Small intestine (tissue), 7 donors: Measurements from ENCODE around the gene CACNA2D2. TPM values are rescaled to one million over a fixed set of nuclear protein-coding genes. Genes with fewer than 3 reads are reported as not detected.

Source experiments
- DNase-seq, 2 donors: peaks; one replicate each; pipeline versions ENCODE4 v3.0.0 to v3.0.0-alpha.2; 2013
- FAIRE-seq: peaks from 2 replicates; lab custom pipeline; 2012; peaks lifted over from hg19 to GRCh38; lab: Jason Lieb, UNC
- H3K27ac ChIP-seq, 3 donors: one replicate each; pipeline ENCODE4 v1.5.1; 2013; ENCODE audit warnings: low read length in 2 of 3, mild to moderate bottlenecking in 2 of 3, control low read depth in 1 of 3, inconsistent platforms in 1 of 3, low read depth in 1 of 3, moderate library complexity in 1 of 3
- H3K27me3 ChIP-seq, 3 donors: one replicate each; pipeline ENCODE4 v1.6.1; 2013; ENCODE audit warnings: low read length in 3 of 3, inconsistent platforms in 1 of 3; ENCODE audit not compliant: control insufficient read depth in 3 of 3, insufficient read depth in 3 of 3
- H3K36me3 ChIP-seq, 3 donors: one replicate each; pipeline ENCODE4 v1.6.1; 2013; ENCODE audit warnings: low read length in 3 of 3, inconsistent platforms in 1 of 3, low read depth in 1 of 3, mild to moderate bottlenecking in 1 of 3, moderate library complexity in 1 of 3; ENCODE audit not compliant: control insufficient read depth in 3 of 3, insufficient read depth in 2 of 3
- H3K4me1 ChIP-seq, 3 donors: one replicate each; pipeline ENCODE4 v1.6.1; 2013; ENCODE audit warnings: low read length in 2 of 3, inconsistent platforms in 1 of 3, low read depth in 1 of 3, mild to moderate bottlenecking in 1 of 3, moderate library complexity in 1 of 3; ENCODE audit not compliant: control insufficient read depth in 3 of 3, insufficient read depth in 2 of 3
- H3K4me3 ChIP-seq, 3 donors: one replicate each; pipeline ENCODE4 v1.5.1; 2013; ENCODE audit warnings: low read length in 3 of 3, control low read depth in 1 of 3, inconsistent platforms in 1 of 3, low read depth in 1 of 3, mild to moderate bottlenecking in 1 of 3, moderate library complexity in 1 of 3
- H3K9me3 ChIP-seq, 2 donors: one replicate each; pipeline ENCODE4 v1.6.1; 2013; ENCODE audit warnings: low read depth in 1 of 2, low read length in 1 of 2; ENCODE audit not compliant: control insufficient read depth in 2 of 2, insufficient read depth in 1 of 2
- WGBS, 3 donors: extraction: QIAGEN DNeasy Blood & Tissue Kit; methylation state at CpG; one replicate each; pipeline ENCODE4 v1.1.7; 2013; 5-methylcytosine and 5-hydroxymethylcytosine counted together
- polyA plus RNA-seq, 4 donors: library from polyadenylated mRNA; stranded (reverse) in 3 of 4; unstranded in 1 of 4; fragments of 200-250 nt in 3 of 4; fragments of 120-200 nt in 1 of 4; gene quantifications; one replicate each; pipeline versions ENCODE4 v1.2.1 to v1.2.3, GENCODE V29; 2013
- donor health status: healthy with polysubstance abuse.
- donor health status: control.
- donor health status: control.
- donor health status: Bipolar disorder and iron deficiency.
- donor health status: healthy.

Gene CACNA2D2
- polyA plus RNA-seq, 4 donors: 0.22 to 5.3 (median 0.89) TPM

GRCh38 chr3:50495609-50496423 lies 7.6 kb downstream of the CACNA2D2 start:
- no peaks in the 10 kb centered on the region for H3K36me3 ChIP-seq

GRCh38 chr3:50494126-50494525 lies 9.3 kb downstream of the CACNA2D2 start:
- no peaks in the 10 kb centered on the region for H3K9me3 ChIP-seq
- WGBS, 3 donors: 63 to 71% (median 65%) methylated on average over 8 of the region's 8 CpGs

More at GRCh38 chr3:50495609-50496423, 7.6 kb downstream of the CACNA2D2 start:
- no peaks in the 10 kb centered on the region for H3K9me3 ChIP-seq
- DNase-seq (no peak), FAIRE-seq (no peak)
- H3K27ac ChIP-seq: no peak overlapping the region
- H3K27me3 ChIP-seq: peaks cover 0 to 9% (median 2%) of the 10 kb centered on the region in 3 donors
- WGBS, 3 donors: 74 to 78% (median 76%) methylated on average over 16 of the region's 16 CpGs
- no peaks in the 10 kb centered on the region for H3K4me1 ChIP-seq
- no peak overlapping the region for H3K4me3 ChIP-seq

GRCh38 chr3:50493623-50494022 lies 9.8 kb downstream of the CACNA2D2 start:
- WGBS, 3 donors: 91% methylated on average over 11 of the region's 11 CpGs
- DNase-seq: no peak
- FAIRE-seq: no peak

More at GRCh38 chr3:50494126-50494525, 9.3 kb downstream of the CACNA2D2 start:
- DNase-seq (no peak), FAIRE-seq (no peak)
- no peaks in the 10 kb centered on the region for H3K36me3 ChIP-seq
- no peak overlapping the region for H3K27ac ChIP-seq
- H3K4me1 ChIP-seq: no peaks in the 10 kb centered on the region
- no peak overlapping the region for H3K4me3 ChIP-seq
- no peaks in the 10 kb centered on the region for H3K27me3 ChIP-seq

GRCh38 chr3:50493086-50493485 lies 10.3 kb downstream of the CACNA2D2 start:
- no peak for DNase-seq
- Histone ChIP-seq H3K27ac (no peak overlapping the region), H3K4me1 (no peaks in the 10 kb centered on the region), H3K4me3 (no peak overlapping the region), H3K9me3 (no peaks in the 10 kb centered on the region), H3K27me3 (no peaks in the 10 kb centered on the region), H3K36me3 (no peaks in the 10 kb centered on the region)
- no peak for FAIRE-seq
- WGBS, 3 donors: 78 to 84% (median 83%) methylated on average over 4 of the region's 4 CpGs

More at GRCh38 chr3:50493623-50494022, 9.8 kb downstream of the CACNA2D2 start:
- H3K36me3 ChIP-seq: no peaks in the 10 kb centered on the region
- H3K27me3 ChIP-seq: no peaks in the 10 kb centered on the region
- no peak overlapping the region for H3K4me3 ChIP-seq
- H3K27ac ChIP-seq: no peak overlapping the region
- H3K4me1 ChIP-seq: no peaks in the 10 kb centered on the region
- no peaks in the 10 kb centered on the region for H3K9me3 ChIP-seq

GRCh38 chr3:50491023-50491422 lies 12.4 kb downstream of the CACNA2D2 start:
- Histone ChIP-seq H3K9me3 (no peaks in the 10 kb centered on the region), H3K4me1 (no peaks in the 10 kb centered on the region), H3K36me3 (no peaks in the 10 kb centered on the region), H3K27ac (no peak overlapping the region), H3K27me3 (no peaks in the 10 kb centered on the region), H3K4me3 (no peak overlapping the region)
- DNase-seq (no peak), FAIRE-seq (no peak)
- 66 to 72% (median 71%) methylated on average over 5 of the region's 5 CpGs for WGBS, 3 donors

- H3K4me3 ChIP-seq: no peak overlapping the region
- H3K27ac ChIP-seq: no peak overlapping the region
- H3K4me1 ChIP-seq: no peaks in the 10 kb centered on the region
- no peaks in the 10 kb centered on the region for H3K9me3 ChIP-seq
- H3K36me3 ChIP-seq: no peaks in the 10 kb centered on the region
- H3K27me3 ChIP-seq: no peaks in the 10 kb centered on the region
- WGBS, 3 donors: 50 to 53% (median 50%) methylated on average over 1 of the region's 1 CpG
- DNase-seq (no peak), FAIRE-seq (no peak)
These were observed 13.0 kb downstream of the CACNA2D2 start for GRCh38 chr3:50490424-50490823.

- no peak overlapping the region for H3K27ac ChIP-seq
- no peaks in the 10 kb centered on the region for H3K36me3 ChIP-seq
- H3K4me1 ChIP-seq: no peaks in the 10 kb centered on the region
- no peaks in the 10 kb centered on the region for H3K27me3 ChIP-seq
- no peaks in the 10 kb centered on the region for H3K9me3 ChIP-seq
- no peak overlapping the region for H3K4me3 ChIP-seq
- WGBS, 3 donors: 85 to 88% (median 86%) methylated on average over 6 of the region's 6 CpGs
- DNase-seq (no peak), FAIRE-seq (no peak)
These were observed 16.3 kb downstream of the CACNA2D2 start for GRCh38 chr3:50487181-50487580.

GRCh38 chr3:50486219-50486888 lies 17.1 kb downstream of the CACNA2D2 start:
- no peak for FAIRE-seq
- 86 to 92% (median 88%) methylated on average over 4 of the region's 4 CpGs for WGBS, 3 donors

More at GRCh38 chr3:50486219-50486888, 17.1 kb downstream of the CACNA2D2 start:
- Histone ChIP-seq H3K27ac (no peak overlapping the region), H3K36me3 (no peaks in the 10 kb centered on the region), H3K4me3 (no peak overlapping the region), H3K4me1 (no peaks in the 10 kb centered on the region), H3K27me3 (no peaks in the 10 kb centered on the region), H3K9me3 (no peaks in the 10 kb centered on the region)
- DNase-seq: no peak
